Fibroblast of the conjunctiva (primary cell): ENCODE results near the gene RAB3GAP2.
"Not testable (repeated sequence)": the region's sequence is repeated elsewhere in the genome, so short reads cannot be mapped to it uniquely, and the experiment has no call there.

ENCODE experiments used
- DNase-seq: peaks from one replicate; pipeline ENCODE4 v3.0.0-alpha.2; 2010; ENCODE audit warnings: low read depth

The RAB3GAP2 gene

DNA sequence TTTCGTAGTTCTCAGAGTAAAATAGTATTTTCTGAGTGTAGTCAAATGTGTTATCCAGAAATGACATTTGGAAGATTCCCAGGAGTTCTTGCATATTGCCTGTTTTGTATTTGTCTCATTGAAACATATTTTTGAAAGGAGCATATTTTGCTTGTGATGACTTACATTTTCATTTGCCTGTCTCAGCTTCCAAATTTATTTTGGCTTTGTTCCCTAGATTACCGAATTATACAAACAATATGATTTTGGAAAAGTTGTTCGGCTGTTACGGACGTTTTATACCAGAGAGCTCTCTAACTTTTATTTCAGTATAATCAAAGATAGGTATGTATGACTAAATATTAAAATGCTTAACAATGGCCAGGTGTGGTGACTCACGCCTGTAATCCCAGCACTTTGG, 132.3 kb downstream of the RAB3GAP2 start:
- DNase-seq = no peak

DNA sequence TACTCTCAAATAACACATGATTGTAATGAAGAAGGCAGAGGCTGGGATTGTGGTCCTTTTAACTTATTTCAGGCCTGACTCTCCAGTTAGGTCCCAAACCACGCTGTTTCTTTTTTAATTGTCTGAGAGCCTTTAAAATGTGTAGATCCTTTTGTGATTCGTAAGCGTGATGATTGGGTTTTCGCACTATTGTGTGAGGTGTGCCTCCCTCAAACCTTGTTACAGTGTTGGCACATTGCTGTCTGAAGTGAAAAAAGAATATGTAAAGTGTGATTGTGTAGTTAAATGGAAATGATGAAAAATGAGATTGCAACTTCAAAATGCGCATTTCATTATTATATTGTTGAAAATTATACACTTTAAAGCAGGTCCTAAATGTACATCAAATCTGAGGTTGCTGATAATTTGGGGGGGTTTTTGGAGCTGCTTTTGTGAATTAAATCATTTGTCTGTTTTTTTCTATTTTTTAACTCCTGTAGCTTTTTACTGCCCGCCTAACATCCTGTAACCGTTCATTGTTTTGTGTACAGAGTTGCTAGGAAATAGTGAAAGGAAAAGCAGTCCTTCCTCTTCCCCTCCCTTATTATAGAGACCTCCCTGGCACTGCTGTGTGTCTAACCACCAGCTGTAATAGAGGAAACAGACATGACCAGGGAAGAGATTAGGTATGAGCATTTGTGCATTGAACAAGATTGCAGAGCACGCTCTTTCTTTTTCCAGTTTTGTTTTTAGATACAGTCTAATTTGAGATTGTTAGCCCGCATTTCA, 135.1 kb downstream of the RAB3GAP2 start:
- DNase-seq = no peak

DNA sequence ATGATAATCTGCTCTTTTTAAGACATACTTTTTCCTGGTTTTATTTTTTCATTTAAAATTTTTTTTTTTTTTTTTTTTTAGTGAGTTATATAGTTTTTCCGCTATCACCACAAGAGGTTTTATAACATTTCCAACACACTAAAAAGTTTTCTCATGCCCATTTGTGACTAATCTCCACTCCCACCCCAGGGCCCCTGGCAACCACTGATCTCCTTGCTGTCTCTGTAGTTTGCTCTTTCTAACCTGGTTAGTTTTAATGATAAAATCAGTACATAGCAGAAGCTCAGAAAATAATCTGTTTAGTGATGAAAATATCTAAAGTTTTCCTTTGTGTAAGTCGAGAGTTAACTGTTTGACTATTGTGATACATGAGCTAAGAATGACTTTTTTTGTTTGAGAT, 136.5 kb downstream of the RAB3GAP2 start:
- DNase-seq = no peak

DNA sequence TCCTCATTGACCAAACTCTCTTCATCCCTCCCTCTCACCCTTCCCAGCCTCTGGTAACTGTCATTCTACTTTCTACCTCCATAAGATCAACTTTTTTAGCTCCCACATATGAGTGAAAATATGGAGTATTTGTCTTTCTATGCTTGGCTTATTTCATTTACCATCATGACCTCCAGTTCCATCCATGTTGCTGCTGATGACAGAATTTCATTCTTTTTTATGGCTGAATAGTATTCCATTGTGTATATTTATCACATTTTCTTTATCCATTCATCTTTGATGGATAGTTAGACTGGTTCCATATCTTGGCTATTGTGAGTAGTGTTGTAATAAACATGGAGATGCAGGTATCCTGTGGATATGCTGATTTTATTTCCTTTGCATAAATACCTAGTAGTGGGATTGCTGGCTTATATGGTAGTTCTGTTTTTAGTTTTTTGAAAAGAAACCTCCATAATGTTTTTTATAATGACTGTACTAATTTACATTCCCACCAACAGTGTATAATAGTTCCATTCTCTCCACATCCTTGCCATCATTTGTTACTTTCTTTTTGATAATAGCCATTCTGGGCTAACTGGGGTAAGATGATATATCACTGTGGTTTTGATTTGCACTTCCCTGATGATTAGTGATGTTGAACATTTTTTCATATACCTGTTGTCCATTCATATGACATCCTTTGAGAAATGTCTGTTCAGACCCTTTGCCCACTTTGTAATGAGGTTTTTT, 142.6 kb downstream of the RAB3GAP2 start:
- no peak for DNase-seq

DNA sequence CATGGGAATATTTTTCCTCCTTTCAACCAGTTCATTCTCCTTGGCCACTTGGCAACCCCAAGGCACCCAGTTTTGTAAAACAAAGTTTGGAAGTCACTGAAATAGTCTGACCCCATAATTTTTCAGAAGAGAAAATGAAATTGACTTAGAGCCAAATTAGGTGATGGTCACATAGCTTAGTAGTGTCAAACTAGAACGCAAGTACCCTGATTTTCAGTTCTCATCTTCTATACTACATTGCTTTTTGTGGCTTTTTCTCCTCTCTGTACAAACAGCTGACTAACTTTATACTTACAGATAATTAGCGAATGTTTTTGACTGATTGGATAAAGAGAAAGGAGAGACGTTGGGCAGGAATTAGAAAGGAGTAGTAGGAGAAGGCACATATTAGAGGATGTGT, 145.2 kb downstream of the RAB3GAP2 start:
- DNase-seq = no peak

DNA sequence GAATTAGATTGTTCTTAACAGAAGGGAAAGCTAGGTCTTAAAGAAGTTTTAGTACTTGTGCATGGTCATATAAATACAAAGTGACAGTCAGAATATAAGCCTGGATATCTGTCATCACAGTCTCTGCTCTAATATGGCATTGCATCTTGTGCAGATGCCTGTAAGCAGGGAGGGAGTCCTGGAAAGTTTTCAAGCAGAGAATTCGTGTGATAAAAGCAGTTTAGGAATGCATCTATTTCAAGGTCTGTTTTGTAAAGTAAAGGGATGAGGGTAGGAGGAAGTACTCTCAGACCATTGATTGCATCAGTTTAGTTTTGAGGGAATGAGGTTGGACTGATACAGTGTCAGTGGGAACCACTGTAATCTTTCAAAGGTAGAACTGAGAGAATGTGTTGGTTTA, 147.7 kb downstream of the RAB3GAP2 start:
- no peak for DNase-seq

DNA sequence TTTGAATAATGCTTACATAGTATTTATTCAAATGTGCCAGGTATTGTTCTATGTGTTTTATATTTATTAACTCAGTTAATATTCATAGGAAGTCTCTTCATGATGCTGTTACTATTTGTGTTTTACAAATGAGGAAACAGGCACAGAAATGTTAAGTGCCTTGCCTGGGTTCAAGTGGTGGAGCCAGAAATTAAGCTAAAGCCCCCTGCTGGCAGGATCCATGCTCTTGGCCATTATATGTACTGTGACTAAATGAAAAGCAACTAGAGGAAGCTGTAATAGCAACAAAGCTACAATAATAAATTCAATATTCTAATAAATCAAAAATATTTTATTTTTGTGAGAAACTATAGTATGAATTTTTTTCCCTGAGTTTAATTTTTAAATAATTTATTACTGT, 148.4 kb downstream of the RAB3GAP2 start:
- no peak for DNase-seq

DNA sequence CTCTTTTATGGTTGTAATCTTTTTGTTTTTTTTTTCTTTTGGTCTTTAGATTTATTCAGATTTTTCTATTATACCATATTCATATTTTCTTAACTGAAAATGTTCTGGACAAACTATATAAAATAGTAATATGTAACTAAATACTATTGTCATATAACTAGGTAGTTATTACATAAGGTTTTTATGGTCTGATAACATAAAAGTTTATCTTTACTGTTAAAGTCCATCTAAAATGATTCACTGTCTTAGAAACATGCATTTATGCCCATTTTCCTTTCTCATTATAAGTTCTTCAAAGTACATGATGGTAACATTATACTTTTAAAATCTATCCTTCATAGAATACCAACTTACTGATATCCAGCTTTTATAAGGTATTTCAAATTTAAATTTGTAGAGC, 149.2 kb downstream of the RAB3GAP2 start:
- DNase-seq = no peak

DNA sequence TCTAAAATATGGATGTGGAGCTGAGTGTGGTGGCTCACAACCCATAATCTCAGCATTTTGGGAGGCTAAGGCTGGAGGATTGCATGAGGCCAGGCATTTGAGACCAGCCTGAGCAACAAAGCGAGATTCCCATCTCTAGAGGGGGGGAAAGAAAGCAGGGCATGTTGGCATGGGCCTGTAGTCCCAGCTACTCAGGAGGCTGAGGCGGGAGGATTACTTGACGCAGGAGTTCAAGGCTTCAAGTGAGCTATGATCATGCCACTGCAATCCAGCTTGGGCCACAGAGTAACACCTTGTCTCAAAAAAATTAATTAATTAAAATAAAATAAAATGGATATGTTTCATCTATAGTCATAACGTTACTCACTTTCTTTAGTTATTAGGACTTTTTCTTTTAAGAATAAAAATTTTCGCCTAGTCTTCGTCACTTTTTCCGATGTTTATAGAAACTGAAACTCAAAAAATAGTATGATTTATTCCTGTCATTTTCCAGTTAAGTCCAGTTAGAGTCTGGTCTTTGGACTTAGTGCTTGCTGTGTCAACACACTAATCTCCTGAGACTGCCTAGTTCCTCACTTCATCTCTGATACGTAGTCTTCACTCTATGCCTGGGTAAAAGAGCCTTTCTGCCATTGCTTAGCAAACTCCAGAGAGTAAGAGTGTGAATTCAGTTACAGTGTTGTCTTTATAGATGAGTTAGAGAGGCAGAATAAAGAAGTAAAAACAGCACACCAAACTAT, 150.3 kb downstream of the RAB3GAP2 start:
- DNase-seq = no peak

DNA sequence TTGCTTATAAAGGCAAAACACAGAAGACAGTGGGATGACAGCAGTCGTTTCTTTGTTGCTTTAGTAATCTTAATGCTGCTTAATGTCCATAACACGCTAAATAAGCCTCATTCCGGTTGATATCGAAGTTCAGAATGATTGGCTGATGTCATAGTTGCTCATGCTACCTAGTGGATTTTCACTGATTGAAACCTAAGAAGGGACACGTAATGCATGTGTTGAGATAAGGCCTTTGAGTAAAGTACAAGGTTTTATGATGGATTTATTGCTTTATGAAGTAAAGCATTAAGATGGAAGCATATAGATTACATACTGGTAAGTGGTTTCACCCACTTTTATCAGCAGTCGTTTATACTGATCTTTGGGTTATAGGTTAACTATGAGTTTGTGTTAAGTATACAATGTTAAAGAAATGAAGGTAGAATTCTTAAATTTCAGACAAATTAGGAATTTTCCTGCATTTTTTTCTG, 153.2 kb downstream of the RAB3GAP2 start:
- no peak for DNase-seq

DNA sequence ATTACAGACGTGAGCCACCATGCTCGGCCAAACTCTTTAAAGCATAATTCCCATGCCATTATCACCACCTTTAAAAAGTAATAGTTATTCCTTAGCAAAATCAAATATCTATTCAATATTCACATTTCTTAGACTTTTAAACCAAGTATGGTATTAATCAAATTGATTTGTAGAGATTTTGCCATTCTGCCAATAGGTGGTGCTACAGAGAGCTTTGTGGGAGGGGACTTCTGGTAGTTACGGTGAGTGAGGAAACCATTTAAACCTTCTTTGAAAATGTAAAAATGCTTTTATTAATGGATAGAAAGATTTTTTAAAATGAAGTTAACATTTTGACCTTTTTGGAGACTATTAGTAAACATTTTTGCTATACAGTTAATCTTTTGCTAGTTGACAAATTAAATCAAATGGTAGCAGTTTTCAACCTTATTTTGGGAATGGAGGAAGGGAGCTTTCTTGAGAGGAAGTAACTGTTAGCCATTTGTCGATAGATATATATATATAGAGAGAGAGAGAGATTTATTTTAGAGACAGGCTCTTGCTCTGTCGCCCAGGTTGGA, 159.0 kb downstream of the RAB3GAP2 start:
- peak; percentile 16 for DNase-seq

DNA sequence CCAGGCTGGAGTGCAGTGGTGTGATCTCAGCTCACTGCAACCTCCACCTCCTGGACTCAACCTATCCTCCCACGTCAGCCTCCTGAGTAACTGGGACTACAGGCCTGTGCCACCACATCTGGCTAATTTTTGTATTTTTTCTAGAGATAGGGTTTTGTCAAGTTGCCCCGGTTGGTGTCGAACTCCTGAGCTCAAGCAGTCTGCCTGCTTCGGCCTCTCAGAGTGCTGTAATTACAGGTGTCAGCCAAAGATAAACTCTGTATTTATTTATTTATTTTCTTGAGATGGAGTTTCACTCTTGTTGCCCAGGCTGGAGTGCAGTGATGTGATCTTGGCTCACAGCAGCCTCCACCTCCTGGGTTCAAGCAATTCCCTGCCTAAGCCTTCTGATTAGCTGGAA, 159.7 kb downstream of the RAB3GAP2 start:
- DNase-seq = not testable (repeated sequence)

DNA sequence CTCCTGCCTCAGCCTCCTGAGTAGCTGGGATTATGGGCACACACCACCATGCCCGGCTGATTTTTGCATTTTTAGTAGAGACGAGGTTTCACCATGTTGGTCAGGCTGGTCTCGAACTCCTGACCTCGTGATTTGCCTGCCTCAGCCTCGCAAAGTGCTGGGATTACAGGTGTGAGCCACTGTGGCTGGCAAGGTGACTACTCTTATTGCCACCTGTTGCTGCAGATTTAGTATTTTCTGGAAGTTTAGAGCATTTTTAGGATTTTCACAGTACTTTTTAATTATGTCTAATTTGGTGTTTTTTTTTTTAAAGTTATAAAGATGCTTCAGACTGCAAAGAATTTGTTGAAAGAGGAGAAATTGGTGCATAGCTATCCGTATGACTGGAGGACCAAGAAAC, 161.8 kb downstream of the RAB3GAP2 start:
- not testable (repeated sequence) for DNase-seq

DNA sequence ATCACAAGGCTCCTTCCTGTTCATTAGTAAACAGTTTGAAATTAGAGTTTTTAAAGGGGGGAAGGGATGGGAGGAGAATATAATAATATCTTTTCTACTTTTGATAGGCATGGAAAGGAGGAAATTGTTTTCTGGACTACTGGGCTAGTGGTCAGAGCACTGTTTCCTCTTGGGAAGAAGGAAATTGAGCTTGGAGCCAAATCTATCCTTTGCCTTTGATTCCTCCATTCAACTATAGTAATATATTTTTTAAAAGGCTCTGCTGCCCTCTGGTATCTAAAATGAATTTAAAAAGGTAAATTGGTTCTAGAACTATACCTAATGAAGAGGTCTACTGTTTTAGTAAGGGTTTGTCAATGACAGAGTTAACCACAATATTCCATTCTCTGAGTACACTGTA, 172.4 kb downstream of the RAB3GAP2 start:
- DNase-seq = no peak
